ENCODE data around the gene GABRB1.

GABRB1 gene

GRCh38 chr4:47275595-47275994 lies 244.2 kb downstream of the GABRB1 start:
- no peaks in the 10 kb centered on the region for H3K27me3 ChIP-seq (ENCODE audit: insufficient read depth, low read length)
- no peak overlapping the region for H3K4me2 ChIP-seq (ENCODE audit: low read length)
- no peaks in the 10 kb centered on the region for H3K36me3 ChIP-seq (ENCODE audit: control insufficient read depth in 1 of 2, insufficient read depth in 2 of 2, low read length in 2 of 2)
- no CpG with 5 or more reads among the region's 2 CpGs for WGBS (ENCODE audit: extremely low coverage, insufficient coverage, insufficient read length)
- no peaks in the 10 kb centered on the region for H3K9me3 ChIP-seq (ENCODE audit: insufficient read depth, low read depth, low read length)
- no peak overlapping the region for H4K8ac ChIP-seq (ENCODE audit: low read depth, low read length)
- no peak overlapping the region for H2AFZ ChIP-seq (ENCODE audit: insufficient read depth, low read length, poor library complexity)
- H3K79me1 ChIP-seq (ENCODE audit: low read length) = no peaks in the 10 kb centered on the region
- H3K9ac ChIP-seq (ENCODE audit: low read length) = no peak overlapping the region
- no peak overlapping the region for H2AK5ac ChIP-seq (ENCODE audit: low read length)
- no peak overlapping the region for H3K18ac ChIP-seq (ENCODE audit: low read length)
- no peak overlapping the region for H2BK5ac ChIP-seq (ENCODE audit: low read depth, low read length, poor library complexity)
- no peak overlapping the region for H3K23ac ChIP-seq (ENCODE audit: low read length)
- H3K14ac ChIP-seq (ENCODE audit: low read length) = no peak overlapping the region
- H3K4me3 ChIP-seq (ENCODE audit: low read depth, low read length) = no peak overlapping the region
- H4K91ac ChIP-seq (ENCODE audit: low read depth, low read length) = no peak overlapping the region
- no peak overlapping the region for H3K27ac ChIP-seq (ENCODE audit: low read depth, low read length)
- H3K4ac ChIP-seq (ENCODE audit: low read depth, low read length) = no peak overlapping the region
- DNase-seq = no peak
- no peak overlapping the region for H2BK12ac ChIP-seq (ENCODE audit: low read length)
- no peaks in the 10 kb centered on the region for H3K4me1 ChIP-seq (ENCODE audit: control insufficient read depth in 1 of 2, insufficient read depth in 2 of 2, low read length in 2 of 2)
- H2BK120ac ChIP-seq (ENCODE audit: insufficient read depth, low read length, poor library complexity) = no peak overlapping the region
- H3K79me2 ChIP-seq (ENCODE audit: control insufficient read depth, insufficient read depth, low read length, poor library complexity) = no peaks in the 10 kb centered on the region
- no peak overlapping the region for H4K12ac ChIP-seq (ENCODE audit: low read depth, low read length)

- Histone ChIP-seq H2BK5ac (ENCODE audit: low read depth, low read length, poor library complexity) (no peak overlapping the region), H3K27me3 (ENCODE audit: insufficient read depth, low read length) (no peaks in the 10 kb centered on the region), H3K4me3 (ENCODE audit: low read depth, low read length) (no peak overlapping the region), H3K9me3 (ENCODE audit: insufficient read depth, low read depth, low read length) (no peaks in the 10 kb centered on the region), H3K79me2 (ENCODE audit: control insufficient read depth, insufficient read depth, low read length, poor library complexity) (no peaks in the 10 kb centered on the region), H3K9ac (ENCODE audit: low read length) (no peak overlapping the region), H2BK120ac (ENCODE audit: insufficient read depth, low read length, poor library complexity) (no peak overlapping the region), H4K91ac (ENCODE audit: low read depth, low read length) (no peak overlapping the region), H2BK12ac (ENCODE audit: low read length) (no peak overlapping the region), H3K36me3 (ENCODE audit: control insufficient read depth in 1 of 2, insufficient read depth in 2 of 2, low read length in 2 of 2) (no peaks in the 10 kb centered on the region), H4K8ac (ENCODE audit: low read depth, low read length) (no peak overlapping the region), H3K4me2 (ENCODE audit: low read length) (no peak overlapping the region), H3K27ac (ENCODE audit: low read depth, low read length) (no peak overlapping the region), H4K12ac (ENCODE audit: low read depth, low read length) (no peak overlapping the region), H3K23ac (ENCODE audit: low read length) (no peak overlapping the region), H3K4ac (ENCODE audit: low read depth, low read length) (no peak overlapping the region), H2AFZ (ENCODE audit: insufficient read depth, low read length, poor library complexity) (no peak overlapping the region), H3K14ac (ENCODE audit: low read length) (no peak overlapping the region), H3K18ac (ENCODE audit: low read length) (no peak overlapping the region), H3K4me1 (ENCODE audit: control insufficient read depth in 1 of 2, insufficient read depth in 2 of 2, low read length in 2 of 2) (no peaks in the 10 kb centered on the region), H2AK5ac (ENCODE audit: low read length) (no peak overlapping the region), H3K79me1 (ENCODE audit: low read length) (no peaks in the 10 kb centered on the region)
- no CpG with 5 or more reads among the region's 2 CpGs for WGBS (ENCODE audit: extremely low coverage, insufficient coverage, insufficient read length)
- no peak for DNase-seq
Observed at GRCh38 chr4:47278631-47279030, 247.3 kb downstream of the GABRB1 start.

GRCh38 chr4:47287735-47288134 lies 256.4 kb downstream of the GABRB1 start:
- H3K27ac ChIP-seq (ENCODE audit: low read depth, low read length) = no peak overlapping the region
- no peak overlapping the region for H3K4me3 ChIP-seq (ENCODE audit: low read depth, low read length)
- WGBS (ENCODE audit: extremely low coverage, insufficient coverage, insufficient read length) = no CpG with 5 or more reads among the region's 2 CpGs
- no peaks in the 10 kb centered on the region for H3K9me3 ChIP-seq (ENCODE audit: insufficient read depth, low read depth, low read length)
- H3K4me1 ChIP-seq (ENCODE audit: control insufficient read depth in 1 of 2, insufficient read depth in 2 of 2, low read length in 2 of 2) = no peaks in the 10 kb centered on the region
- no peak overlapping the region for H4K8ac ChIP-seq (ENCODE audit: low read depth, low read length)
- H2AFZ ChIP-seq (ENCODE audit: insufficient read depth, low read length, poor library complexity) = no peak overlapping the region
- H3K14ac ChIP-seq (ENCODE audit: low read length) = no peak overlapping the region
- H3K27me3 ChIP-seq (ENCODE audit: insufficient read depth, low read length) = no peaks in the 10 kb centered on the region
- H2BK120ac ChIP-seq (ENCODE audit: insufficient read depth, low read length, poor library complexity) = no peak overlapping the region
- H3K79me2 ChIP-seq (ENCODE audit: control insufficient read depth, insufficient read depth, low read length, poor library complexity) = no peaks in the 10 kb centered on the region
- no peak overlapping the region for H3K4ac ChIP-seq (ENCODE audit: low read depth, low read length)
- H3K4me2 ChIP-seq (ENCODE audit: low read length) = no peak overlapping the region
- H3K23ac ChIP-seq (ENCODE audit: low read length) = no peak overlapping the region
- no peak overlapping the region for H2BK12ac ChIP-seq (ENCODE audit: low read length)
- H3K36me3 ChIP-seq (ENCODE audit: control insufficient read depth in 1 of 2, insufficient read depth in 2 of 2, low read length in 2 of 2) = no peaks in the 10 kb centered on the region
- DNase-seq = peak; percentile 27 to 52
- no peak overlapping the region for H2AK5ac ChIP-seq (ENCODE audit: low read length)
- no peaks in the 10 kb centered on the region for H3K79me1 ChIP-seq (ENCODE audit: low read length)
- H4K12ac ChIP-seq (ENCODE audit: low read depth, low read length) = no peak overlapping the region
- H2BK5ac ChIP-seq (ENCODE audit: low read depth, low read length, poor library complexity) = no peak overlapping the region
- no peak overlapping the region for H4K91ac ChIP-seq (ENCODE audit: low read depth, low read length)
- H3K18ac ChIP-seq (ENCODE audit: low read length) = no peak overlapping the region
- H3K9ac ChIP-seq (ENCODE audit: low read length) = no peak overlapping the region

GRCh38 chr4:47289805-47290204 lies 258.4 kb downstream of the GABRB1 start:
- H3K79me2 ChIP-seq (ENCODE audit: control insufficient read depth, insufficient read depth, low read length, poor library complexity) = no peaks in the 10 kb centered on the region
- H2BK5ac ChIP-seq (ENCODE audit: low read depth, low read length, poor library complexity) = no peak overlapping the region
- no peak overlapping the region for H2BK120ac ChIP-seq (ENCODE audit: insufficient read depth, low read length, poor library complexity)
- no peak overlapping the region for H3K4ac ChIP-seq (ENCODE audit: low read depth, low read length)
- no peak for DNase-seq
- H3K14ac ChIP-seq (ENCODE audit: low read length) = no peak overlapping the region
- no peak overlapping the region for H2AK5ac ChIP-seq (ENCODE audit: low read length)
- no peak overlapping the region for H4K12ac ChIP-seq (ENCODE audit: low read depth, low read length)
- H3K18ac ChIP-seq (ENCODE audit: low read length) = no peak overlapping the region
- H3K4me1 ChIP-seq (ENCODE audit: control insufficient read depth in 1 of 2, insufficient read depth in 2 of 2, low read length in 2 of 2) = no peaks in the 10 kb centered on the region
- no peak overlapping the region for H3K9ac ChIP-seq (ENCODE audit: low read length)
- H3K4me2 ChIP-seq (ENCODE audit: low read length) = no peak overlapping the region
- no peak overlapping the region for H3K23ac ChIP-seq (ENCODE audit: low read length)
- no peak overlapping the region for H2AFZ ChIP-seq (ENCODE audit: insufficient read depth, low read length, poor library complexity)
- H3K4me3 ChIP-seq (ENCODE audit: low read depth, low read length) = no peak overlapping the region
- H3K9me3 ChIP-seq (ENCODE audit: insufficient read depth, low read depth, low read length) = no peaks in the 10 kb centered on the region
- no peaks in the 10 kb centered on the region for H3K27me3 ChIP-seq (ENCODE audit: insufficient read depth, low read length)
- H4K91ac ChIP-seq (ENCODE audit: low read depth, low read length) = no peak overlapping the region
- H2BK12ac ChIP-seq (ENCODE audit: low read length) = no peak overlapping the region
- H4K8ac ChIP-seq (ENCODE audit: low read depth, low read length) = no peak overlapping the region
- H3K36me3 ChIP-seq (ENCODE audit: control insufficient read depth in 1 of 2, insufficient read depth in 2 of 2, low read length in 2 of 2) = no peaks in the 10 kb centered on the region
- H3K79me1 ChIP-seq (ENCODE audit: low read length) = no peaks in the 10 kb centered on the region
- H3K27ac ChIP-seq (ENCODE audit: low read depth, low read length) = no peak overlapping the region
